Adrenal gland (tissue), 5 donors: ENCODE data around the gene MYH10.
"Not testable (repeated sequence)": the region's sequence is repeated elsewhere in the genome, so short reads cannot be mapped to it uniquely, and the experiment has no call there.

Experiments used
- CTCF ChIP-seq, 6 experiments: fragments of 450-650 bp in 4 of 6; fragments of 200-600 bp in 2 of 6; sonication (generic) in 1 of 6; IDR thresholded peaks; 1 replicate in 5 of 6; 2 replicates in 1 of 6; pipeline versions ENCODE4 v1.5.1 to v1.8.0; 2016 to 2021; ENCODE audit warnings: antibody characterized with exemption in 6 of 6, mild to moderate bottlenecking in 2 of 6, moderate library complexity in 1 of 6
- POLR2A ChIP-seq, 2 donors: fragments of 450-650 bp; IDR thresholded peaks; one replicate each; pipeline ENCODE4 v1.6.1; 2017; ENCODE audit warnings: antibody characterized with exemption in 2 of 2, mild to moderate bottlenecking in 2 of 2, moderate library complexity in 1 of 2
- donor health status: DM: no; HTN: no; CAD: no.

- not testable (repeated sequence) for TF ChIP-seq CTCF, POLR2A (IDR thresholded peaks at IDR 0.05)
These were observed 30.2 kb upstream of the MYH10 start for GRCh38 chr17:8660709-8661108.
